ENCODE data around the gene MT3. TPM values are rescaled to one million over a fixed set of nuclear protein-coding genes. Genes with fewer than 3 reads are reported as not detected.

The MT3 gene
- total and polyA plus RNA-seq, 2 of the 8 experiments (the other 6 are each of a cell fraction or from before 2014, with no cell fraction given) = 0.17 TPM; not detected in 1

DNA sequence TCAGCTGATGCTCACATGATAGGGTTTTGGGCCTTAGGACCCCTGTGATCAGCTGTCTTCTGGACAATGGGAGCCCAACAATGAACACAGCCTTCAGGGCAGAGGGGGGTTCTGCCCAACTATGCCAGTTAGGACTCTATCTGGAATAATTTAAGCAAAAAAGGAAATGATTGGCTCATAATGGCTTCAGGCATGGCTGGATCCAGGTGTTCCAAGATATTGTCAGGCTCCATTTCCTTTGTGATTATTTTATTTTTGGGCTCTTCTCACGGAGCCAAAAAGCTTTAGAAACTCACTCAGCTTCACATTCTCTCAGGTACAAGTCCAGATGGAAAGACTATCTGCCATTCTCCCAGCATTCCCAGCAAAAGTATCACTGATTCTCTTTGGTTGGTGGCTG lies 16.1 kb downstream of the MT3 start:
- Histone ChIP-seq H3K36me3 (ENCODE audit: control insufficient read depth in 2 of 4, insufficient read depth in 4 of 4, low read length in 3 of 4) (no peaks in the 10 kb centered on the region), H4K91ac (replicated peaks; ENCODE audit: insufficient read length, low read length) (no peak overlapping the region), H2AFZ (ENCODE audit: low read length) (no peak overlapping the region), H3K56ac (replicated peaks; ENCODE audit: insufficient read length, low read depth, low read length) (no peak overlapping the region), H3K4me2 (ENCODE audit: insufficient read depth in 1 of 2, low read depth in 2 of 2, low read length in 2 of 2) (no peak overlapping the region), H3K79me1 (ENCODE audit: low read depth, low read length) (no peaks in the 10 kb centered on the region), H4K8ac (ENCODE audit: extremely low read depth, insufficient read depth, low read length) (no peak overlapping the region), H2BK5ac (ENCODE audit: low read depth, low read length) (no peak overlapping the region), H3K23me2 (ENCODE audit: low read depth, low read length) (peaks cover 11% of the 10 kb centered on the region; the same call in 1 of the 2 replicates), H3K4ac (replicated peaks; ENCODE audit: insufficient read length, low read depth, low read length) (no peak overlapping the region), H3K9me3 (ENCODE audit: insufficient read depth in 2 of 2, low read depth in 1 of 2, low read length in 1 of 2) (no peaks in the 10 kb centered on the region), H3K79me2 (ENCODE audit: control insufficient read depth in 1 of 2, insufficient read depth in 2 of 2, low read length in 2 of 2) (no peaks in the 10 kb centered on the region), H3K27me3 (replicated peaks in 1 of 4; ENCODE audit: control insufficient read depth in 3 of 4, extremely low read depth in 1 of 4, insufficient read depth in 3 of 4, low read length in 3 of 4) (peaks cover 18 to 44% (median 36%) of the 10 kb centered on the region in 4 experiments), H2BK20ac (ENCODE audit: low read length) (no peak overlapping the region), H2BK15ac (ENCODE audit: low read length) (no peak overlapping the region), H3K4me1 (replicated peaks in 1 of 4; ENCODE audit: control insufficient read depth in 3 of 4, insufficient read depth in 4 of 4, low read length in 3 of 4) (peaks cover 7 to 21% (median 10%) of the 10 kb centered on the region in 4 experiments), H4K5ac (ENCODE audit: insufficient read length, low read depth, low read length) (no peak overlapping the region), H2AK5ac (ENCODE audit: low read depth, low read length) (no peak overlapping the region), H3K14ac (ENCODE audit: insufficient read length) (no peak overlapping the region), H4K20me1 (replicated peaks in 1 of 2; ENCODE audit: control insufficient read depth in 1 of 2, insufficient read depth in 2 of 2, low read length in 2 of 2) (peaks cover 0 to 2% of the 10 kb centered on the region in 2 experiments), H3K23ac (ENCODE audit: insufficient read length) (no peak overlapping the region), H3K27ac (ENCODE audit: low read depth, low read length) (no peak overlapping the region), H3K9ac (replicated peaks in 1 of 4; ENCODE audit: extremely low read depth in 1 of 4, low read depth in 3 of 4, low read length in 3 of 4) (no peak overlapping the region), H3K18ac (ENCODE audit: extremely low read depth, low read length) (no peak overlapping the region), H3K4me3 (ENCODE audit: extremely low read depth in 1 of 4, insufficient read depth in 2 of 4, low read depth in 3 of 4, low read length in 4 of 4) (no peak overlapping the region), H2BK12ac (ENCODE audit: low read depth, low read length) (no peak overlapping the region), H2BK120ac (replicated peaks; ENCODE audit: low read depth, low read length) (no peak overlapping the region)
- TF ChIP-seq EGR1 (IDR thresholded peaks at IDR 0.05; ENCODE audit: borderline replicate concordance, low read depth, low read length) (no peak), POU5F1 (IDR thresholded peaks at IDR 0.05; ENCODE audit: low read depth, low read length) (no peak), CHD1 (IDR thresholded peaks at IDR 0.05; ENCODE audit: low read depth, low read length) (no peak), PHF8 (conservative IDR thresholded peaks at IDR 0.05; ENCODE audit: low read depth, low read length) (no peak), TEAD4 (IDR thresholded peaks at IDR 0.05; ENCODE audit: low read depth, low read length) (no peak), CBX8 (IDR thresholded peaks at IDR 0.05; ENCODE audit: borderline replicate concordance, low read depth, low read length) (no peak), CREB1 (IDR thresholded peaks at IDR 0.05) (no peak)
- TF ChIP-seq, protein P1, sequence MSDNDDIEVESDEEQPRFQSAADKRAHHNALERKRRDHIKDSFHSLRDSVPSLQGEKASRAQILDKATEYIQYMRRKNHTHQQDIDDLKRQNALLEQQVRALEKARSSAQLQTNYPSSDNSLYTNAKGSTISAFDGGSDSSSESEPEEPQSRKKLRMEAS (IDR thresholded peaks at IDR 0.05) = no peak
- FAIRE-seq (no peak), DNase-seq (ENCODE audit: low read depth in 1 of 2, low spot score in 2 of 2) (no peak)
- CTCF ChIA-PET (ENCODE audit: partially characterized antibody) = interaction anchor here (0.8 to 9.2 kb wide), 12 partner anchors 12 to 97 kb away, joined by 3 to 85 read pairs (median 5); partner anchors contain the start of genes MT1E and MT3
- 83% methylated on average over 1 of the region's 1 CpG; no CpG with 5 or more reads in 1 of the 2 experiments for WGBS, 2 experiments (ENCODE audit: extremely low coverage in 1 of 2, insufficient coverage in 1 of 2, insufficient read length in 1 of 2, insufficient replicate concordance in 2 of 2, low coverage in 1 of 2, low lambda C conversion rate in 2 of 2, missing lambda C conversion rate in 1 of 2)
- POLR2A ChIA-PET (ENCODE audit: partially characterized antibody) = interaction anchor here (1.2 to 1.6 kb wide), 2 partner anchors 21 to 58 kb away, joined by 3 to 7 read pairs; partner anchors contain the start of gene MT1E

Measured in H1 (cell line).